ENCODE measurements around the gene BMPR2.
"Not testable (repeated sequence)": the region's sequence is repeated elsewhere in the genome, so short reads cannot be mapped to it uniquely, and the experiment has no call there.

Gene BMPR2

GRCh38 chr2:202378662-202379358 is 2.7 kb downstream of the BMPR2 start:
- no peak overlapping the region for H3K27ac ChIP-seq
- POLR2A ChIA-PET (ENCODE audit: low non-redundant PET) = interaction anchor here (0.6 kb wide), 1 partner anchor 62 kb away, joined by 3 read pairs; no protein-coding TSS in a partner anchor
- CTCF ChIA-PET = interaction anchor here (0.5 to 1.0 kb wide), 2 partner anchors 70 to 86 kb away, joined by 3 to 4 read pairs; no protein-coding TSS in a partner anchor

GRCh38 chr2:202382684-202383083 is 6.6 kb downstream of the BMPR2 start:
- DNase-seq (ENCODE audit: low spot score) = no peak
- H3K27ac ChIP-seq = no peak overlapping the region
- POLR2A ChIA-PET (ENCODE audit: low non-redundant PET) = no interaction called here
- CTCF ChIA-PET = no interaction called here
- TF ChIP-seq CTCF (conservative IDR thresholded peaks at IDR 0.05; ENCODE audit: low read depth) = no peak

More at GRCh38 chr2:202378662-202379358, 2.7 kb downstream of the BMPR2 start:
- DNase-seq (ENCODE audit: low spot score) = no peak
- TF ChIP-seq CTCF (conservative IDR thresholded peaks at IDR 0.05; ENCODE audit: low read depth) = no peak

- H3K27ac ChIP-seq; CTCF ChIA-PET; POLR2A ChIA-PET (ENCODE audit: low non-redundant PET): not testable (repeated sequence)
These were observed 10.4 kb downstream of the BMPR2 start for GRCh38 chr2:202386495-202386894.

GRCh38 chr2:202387608-202388342 is 11.6 kb downstream of the BMPR2 start:
- POLR2A ChIA-PET (ENCODE audit: low non-redundant PET) = interaction anchor here (0.6 kb wide), 1 partner anchor 136 kb away, joined by 9 read pairs; no protein-coding TSS in a partner anchor
- CTCF ChIA-PET = interaction anchor here (0.6 kb wide), 1 partner anchor 15 kb away, joined by 5 read pairs; no protein-coding TSS in a partner anchor
- DNase-seq (ENCODE audit: low spot score) = no peak
- H3K27ac ChIP-seq = no peak overlapping the region
- TF ChIP-seq CTCF (conservative IDR thresholded peaks at IDR 0.05; ENCODE audit: low read depth) = no peak

More at GRCh38 chr2:202386495-202386894, 10.4 kb downstream of the BMPR2 start:
- not testable (repeated sequence) for DNase-seq (ENCODE audit: low spot score)

- ChIA-PET POLR2A (ENCODE audit: low non-redundant PET) (no interaction called here), CTCF (no interaction called here)
- no peak overlapping the region for H3K27ac ChIP-seq
- no peak for DNase-seq (ENCODE audit: low spot score)
- TF ChIP-seq CTCF (conservative IDR thresholded peaks at IDR 0.05; ENCODE audit: low read depth) = no peak
These were observed 24.8 kb downstream of the BMPR2 start for GRCh38 chr2:202400941-202401340.

GRCh38 chr2:202405798-202406197 is 29.7 kb downstream of the BMPR2 start:
- DNase-seq (ENCODE audit: low spot score) = no peak
- H3K27ac ChIP-seq = no peak overlapping the region
- ChIA-PET CTCF (no interaction called here), POLR2A (ENCODE audit: low non-redundant PET) (no interaction called here)
- TF ChIP-seq CTCF (conservative IDR thresholded peaks at IDR 0.05; ENCODE audit: low read depth) = no peak

Measured in RWPE1 (cell line).